ENCODE data around the gene RGS14. TPM values are rescaled to one million over a fixed set of nuclear protein-coding genes. Genes with fewer than 3 reads are reported as not detected.
"Not testable (repeated sequence)": the region's sequence is repeated elsewhere in the genome, so short reads cannot be mapped to it uniquely, and the experiment has no call there.

Gene RGS14
- polyA plus RNA-seq, 4 donors: 12.8 to 31.3 (median 20.6) TPM

GRCh38 chr5:177355162-177355867 is 2.4 kb upstream of the RGS14 start:
- no peak for DNase-seq
- FAIRE-seq: no peak
- H3K4me1 ChIP-seq (ENCODE audit: control insufficient read depth in 3 of 3, insufficient read depth in 2 of 3, low read depth in 1 of 3, low read length in 2 of 3): peaks cover under 1 to 5% (median 2%) of the 10 kb centered on the region in 3 donors
- peaks cover 0 to 3% (median 0%) of the 10 kb centered on the region in 3 donors for H3K36me3 ChIP-seq (ENCODE audit: control insufficient read depth in 3 of 3, insufficient read depth in 2 of 3, low read depth in 1 of 3, low read length in 3 of 3)
- no peak overlapping the region for H3K4me3 ChIP-seq (ENCODE audit: low read depth in 1 of 3, low read length in 3 of 3)
- peaks cover 0 to 8% of the 10 kb centered on the region in 2 donors for H3K9me3 ChIP-seq (ENCODE audit: control insufficient read depth in 2 of 2, insufficient read depth in 1 of 2, low read depth in 1 of 2, low read length in 1 of 2)
- H3K27me3 ChIP-seq (ENCODE audit: control insufficient read depth in 3 of 3, insufficient read depth in 3 of 3, low read length in 3 of 3): peaks cover 0 to 8% (median 0%) of the 10 kb centered on the region in 3 donors
- no peak overlapping the region for H3K27ac ChIP-seq (ENCODE audit: low read depth in 1 of 3, low read length in 2 of 3)
- 74 to 95% (median 89%) methylated on average over 1 of the region's 1 CpG for WGBS, 3 donors

GRCh38 chr5:177355868-177356168 is 1.9 kb upstream of the RGS14 start:
- DNase-seq (no peak), FAIRE-seq (no peak)
- peaks cover 0 to 2% (median 0%) of the 10 kb centered on the region in 3 donors for H3K36me3 ChIP-seq (ENCODE audit: control insufficient read depth in 3 of 3, insufficient read depth in 2 of 3, low read depth in 1 of 3, low read length in 3 of 3)
- peaks cover 0 to 8% (median 0%) of the 10 kb centered on the region in 3 donors for H3K27me3 ChIP-seq (ENCODE audit: control insufficient read depth in 3 of 3, insufficient read depth in 3 of 3, low read length in 3 of 3)
- H3K4me3 ChIP-seq (ENCODE audit: low read depth in 1 of 3, low read length in 3 of 3): no peak overlapping the region
- 17 to 26% (median 24%) methylated on average over 1 of the region's 1 CpG for WGBS, 3 donors
- peaks cover 0 to 8% of the 10 kb centered on the region in 2 donors for H3K9me3 ChIP-seq (ENCODE audit: control insufficient read depth in 2 of 2, insufficient read depth in 1 of 2, low read depth in 1 of 2, low read length in 1 of 2)
- no peaks in the 10 kb centered on the region for H3K4me1 ChIP-seq (ENCODE audit: control insufficient read depth in 3 of 3, insufficient read depth in 2 of 3, low read depth in 1 of 3, low read length in 2 of 3)
- H3K27ac ChIP-seq (ENCODE audit: low read depth in 1 of 3, low read length in 2 of 3): no peak overlapping the region

DNA sequence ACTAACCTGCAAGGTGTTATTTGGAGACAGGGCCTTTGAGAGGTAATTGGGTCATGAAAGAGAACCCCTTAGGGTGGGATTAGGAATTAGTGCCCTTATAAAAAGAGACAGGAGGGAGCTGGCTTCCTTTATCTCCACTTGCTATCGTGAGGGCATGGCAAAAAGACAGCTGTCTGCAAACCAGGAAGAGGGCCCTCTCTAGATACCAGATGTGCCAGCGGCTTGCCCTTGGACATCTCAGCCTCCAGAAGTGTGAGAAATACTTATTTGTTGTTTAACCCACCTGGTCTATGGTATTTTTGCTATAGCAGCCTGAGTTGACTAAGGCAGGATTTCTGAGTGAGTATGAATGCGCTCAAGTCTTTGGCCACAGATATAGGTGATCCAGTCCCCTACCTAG is 978 bp upstream of the RGS14 start:
- Histone ChIP-seq H3K4me3 (ENCODE audit: low read depth in 1 of 3, low read length in 3 of 3) (no peak overlapping the region), H3K4me1 (ENCODE audit: control insufficient read depth in 3 of 3, insufficient read depth in 2 of 3, low read depth in 1 of 3, low read length in 2 of 3) (peaks cover 0 to under 1% (median 0%) of the 10 kb centered on the region in 3 donors), H3K27me3 (ENCODE audit: control insufficient read depth in 3 of 3, insufficient read depth in 3 of 3, low read length in 3 of 3) (peaks cover 0 to 8% (median 0%) of the 10 kb centered on the region in 3 donors), H3K27ac (ENCODE audit: low read depth in 1 of 3, low read length in 2 of 3) (no peak overlapping the region), H3K9me3 (ENCODE audit: control insufficient read depth in 2 of 2, insufficient read depth in 1 of 2, low read depth in 1 of 2, low read length in 1 of 2) (peaks cover 0 to 8% of the 10 kb centered on the region in 2 donors), H3K36me3 (ENCODE audit: control insufficient read depth in 3 of 3, insufficient read depth in 2 of 3, low read depth in 1 of 3, low read length in 3 of 3) (peaks cover 0 to 2% (median 0%) of the 10 kb centered on the region in 3 donors)
- 44 to 58% (median 51%) methylated on average over 3 of the region's 3 CpGs for WGBS, 3 donors
- DNase-seq: no peak
- no peak for FAIRE-seq

- no peak overlapping the region for H3K4me3 ChIP-seq (ENCODE audit: low read depth in 1 of 3, low read length in 3 of 3)
- no peak for DNase-seq
Observed at GRCh38 chr5:177357146-177357458, 622 bp upstream of the RGS14 start.

GRCh38 chr5:177358370-177358819 is 671 bp downstream of the RGS14 start:
- peak overlapping the region; percentile 19 to 60 (median 30) for H3K4me3 ChIP-seq (ENCODE audit: low read depth in 1 of 3, low read length in 3 of 3)
- 21 to 40% (median 26%) methylated on average over 5 of the region's 5 CpGs for WGBS, 3 donors
- FAIRE-seq (no peak), DNase-seq (no peak)
- H3K9me3 ChIP-seq (ENCODE audit: control insufficient read depth in 2 of 2, insufficient read depth in 1 of 2, low read depth in 1 of 2, low read length in 1 of 2): peaks cover 0 to 8% of the 10 kb centered on the region in 2 donors
- H3K36me3 ChIP-seq (ENCODE audit: control insufficient read depth in 3 of 3, insufficient read depth in 2 of 3, low read depth in 1 of 3, low read length in 3 of 3): peaks cover 0 to 2% (median 0%) of the 10 kb centered on the region in 3 donors
- H3K4me1 ChIP-seq (ENCODE audit: control insufficient read depth in 3 of 3, insufficient read depth in 2 of 3, low read depth in 1 of 3, low read length in 2 of 3): peaks cover 0 to 11% (median 0%) of the 10 kb centered on the region in 3 donors
- H3K27me3 ChIP-seq (ENCODE audit: control insufficient read depth in 3 of 3, insufficient read depth in 3 of 3, low read length in 3 of 3): peaks cover 0 to 8% (median 0%) of the 10 kb centered on the region in 3 donors
- peak overlapping the region in 2 of 3 donors; percentile 0 to 59 for H3K27ac ChIP-seq (ENCODE audit: low read depth in 1 of 3, low read length in 2 of 3)

More at GRCh38 chr5:177357146-177357458, 622 bp upstream of the RGS14 start:
- Histone ChIP-seq H3K9me3 (ENCODE audit: control insufficient read depth in 2 of 2, insufficient read depth in 1 of 2, low read depth in 1 of 2, low read length in 1 of 2) (peaks cover 0 to 8% of the 10 kb centered on the region in 2 donors), H3K27me3 (ENCODE audit: control insufficient read depth in 3 of 3, insufficient read depth in 3 of 3, low read length in 3 of 3) (peaks cover 0 to 8% (median 0%) of the 10 kb centered on the region in 3 donors), H3K36me3 (ENCODE audit: control insufficient read depth in 3 of 3, insufficient read depth in 2 of 3, low read depth in 1 of 3, low read length in 3 of 3) (peaks cover 0 to 2% (median 0%) of the 10 kb centered on the region in 3 donors), H3K4me1 (ENCODE audit: control insufficient read depth in 3 of 3, insufficient read depth in 2 of 3, low read depth in 1 of 3, low read length in 2 of 3) (peaks cover 0 to 4% (median 0%) of the 10 kb centered on the region in 3 donors), H3K27ac (ENCODE audit: low read depth in 1 of 3, low read length in 2 of 3) (peak overlapping the region in 1 of 3 donors; percentile 8)
- FAIRE-seq: no peak
- 63 to 74% (median 71%) methylated on average over 5 of the region's 5 CpGs for WGBS, 3 donors

- no peak overlapping the region for H3K27ac ChIP-seq (ENCODE audit: low read depth in 1 of 3, low read length in 2 of 3)
- DNase-seq: no peak
- H3K4me3 ChIP-seq (ENCODE audit: low read depth in 1 of 3, low read length in 3 of 3): no peak overlapping the region
Observed at GRCh38 chr5:177359451-177359851, 1.7 kb downstream of the RGS14 start.

GRCh38 chr5:177359860-177360259 is 2.1 kb downstream of the RGS14 start:
- peaks cover 3 to 14% (median 3%) of the 10 kb centered on the region in 3 donors for H3K4me1 ChIP-seq (ENCODE audit: control insufficient read depth in 3 of 3, insufficient read depth in 2 of 3, low read depth in 1 of 3, low read length in 2 of 3)
- peaks cover 0 to 8% (median 0%) of the 10 kb centered on the region in 3 donors for H3K27me3 ChIP-seq (ENCODE audit: control insufficient read depth in 3 of 3, insufficient read depth in 3 of 3, low read length in 3 of 3)
- H3K27ac ChIP-seq (ENCODE audit: low read depth in 1 of 3, low read length in 2 of 3): no peak overlapping the region
- H3K36me3 ChIP-seq (ENCODE audit: control insufficient read depth in 3 of 3, insufficient read depth in 2 of 3, low read depth in 1 of 3, low read length in 3 of 3): peaks cover 0 to 2% (median 0%) of the 10 kb centered on the region in 3 donors
- H3K9me3 ChIP-seq (ENCODE audit: control insufficient read depth in 2 of 2, insufficient read depth in 1 of 2, low read depth in 1 of 2, low read length in 1 of 2): peaks cover 0 to 8% of the 10 kb centered on the region in 2 donors
- FAIRE-seq: no peak
- no peak overlapping the region for H3K4me3 ChIP-seq (ENCODE audit: low read depth in 1 of 3, low read length in 3 of 3)
- WGBS, 3 donors: 72 to 80% (median 77%) methylated on average over 3 of the region's 3 CpGs
- no peak for DNase-seq

More at GRCh38 chr5:177359451-177359851, 1.7 kb downstream of the RGS14 start:
- Histone ChIP-seq H3K4me1 (ENCODE audit: control insufficient read depth in 3 of 3, insufficient read depth in 2 of 3, low read depth in 1 of 3, low read length in 2 of 3) (peaks cover 3 to 14% (median 3%) of the 10 kb centered on the region in 3 donors), H3K27me3 (ENCODE audit: control insufficient read depth in 3 of 3, insufficient read depth in 3 of 3, low read length in 3 of 3) (peaks cover 0 to 8% (median 0%) of the 10 kb centered on the region in 3 donors), H3K36me3 (ENCODE audit: control insufficient read depth in 3 of 3, insufficient read depth in 2 of 3, low read depth in 1 of 3, low read length in 3 of 3) (peaks cover 0 to 2% (median 0%) of the 10 kb centered on the region in 3 donors), H3K9me3 (ENCODE audit: control insufficient read depth in 2 of 2, insufficient read depth in 1 of 2, low read depth in 1 of 2, low read length in 1 of 2) (peaks cover 0 to 8% of the 10 kb centered on the region in 2 donors)
- 63 to 78% (median 64%) methylated on average over 6 of the region's 6 CpGs for WGBS, 3 donors
- no peak for FAIRE-seq

DNA sequence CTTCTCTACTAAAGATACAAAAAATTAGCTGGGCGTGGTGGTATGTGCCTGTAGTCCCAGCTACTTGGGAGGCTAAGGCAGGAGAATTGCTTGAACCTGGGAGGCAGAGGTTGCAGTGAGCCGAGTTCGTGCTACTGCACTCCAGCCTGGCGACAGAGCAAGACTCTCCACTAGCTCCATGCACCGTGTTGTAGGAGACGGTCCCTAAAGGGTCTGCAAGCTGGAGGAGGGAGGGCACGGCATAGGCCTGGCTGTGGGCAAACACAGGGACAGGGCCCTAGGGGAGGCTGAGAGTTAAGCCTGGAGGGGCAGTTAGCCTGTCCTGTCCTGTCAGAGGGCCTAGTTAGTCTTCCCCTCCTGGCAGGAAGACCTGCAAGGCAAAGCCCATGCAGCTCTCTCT is 3.0 kb downstream of the RGS14 start:
- DNase-seq: not testable (repeated sequence)
- H3K4me1 ChIP-seq (ENCODE audit: control insufficient read depth in 3 of 3, insufficient read depth in 2 of 3, low read depth in 1 of 3, low read length in 2 of 3): peaks cover 3 to 15% (median 3%) of the 10 kb centered on the region in 3 donors

More for the DNA sequence above, 3.0 kb downstream of the RGS14 start:
- not testable (repeated sequence) for H3K36me3 ChIP-seq (ENCODE audit: control insufficient read depth in 3 of 3, insufficient read depth in 2 of 3, low read depth in 1 of 3, low read length in 3 of 3); H3K27me3 ChIP-seq (ENCODE audit: control insufficient read depth in 3 of 3, insufficient read depth in 3 of 3, low read length in 3 of 3); FAIRE-seq; H3K9me3 ChIP-seq (ENCODE audit: control insufficient read depth in 2 of 2, insufficient read depth in 1 of 2, low read depth in 1 of 2, low read length in 1 of 2); H3K27ac ChIP-seq (ENCODE audit: low read depth in 1 of 3, low read length in 2 of 3); H3K4me3 ChIP-seq (ENCODE audit: low read depth in 1 of 3, low read length in 3 of 3)
- 91 to 93% (median 91%) methylated on average over 7 of the region's 7 CpGs for WGBS, 3 donors

All from small intestine (tissue), 7 donors.